PC-9 (cell line): ENCODE measurements around the gene OR6B2.

Source experiments
- CTCF ChIP-seq: fragments of 200-600 bp; sonication (generic); conservative IDR thresholded peaks from 2 replicates; pipeline ENCODE4 v1.6.1; 2017; ENCODE audit warnings: mixed run types, antibody characterized with exemption, mild to moderate bottlenecking, moderate library complexity
- EZH2 ChIP-seq: fragments of 200-600 bp; sonication (generic); IDR thresholded peaks from 2 replicates; pipeline ENCODE4 v1.8.0; 2017; ENCODE audit warnings: antibody characterized with exemption, low read depth

GRCh38 chr2:240045098-240045497 lies 14.9 kb upstream of the OR6B2 start:
- TF ChIP-seq CTCF (no peak), EZH2 (no peak)
